HG03575 (cell line): ENCODE measurements around the gene EFNA2.

Source experiments
- ATAC-seq: cut with Tn5 transposase; IDR thresholded peaks from one replicate; pipeline ENCODE4 v1.9.1; 2021; ENCODE audit not compliant: unreplicated experiment, insufficient number of reproducible peaks, low FRiP score; ENCODE audit errors: extremely low read depth

The EFNA2 gene

DNA sequence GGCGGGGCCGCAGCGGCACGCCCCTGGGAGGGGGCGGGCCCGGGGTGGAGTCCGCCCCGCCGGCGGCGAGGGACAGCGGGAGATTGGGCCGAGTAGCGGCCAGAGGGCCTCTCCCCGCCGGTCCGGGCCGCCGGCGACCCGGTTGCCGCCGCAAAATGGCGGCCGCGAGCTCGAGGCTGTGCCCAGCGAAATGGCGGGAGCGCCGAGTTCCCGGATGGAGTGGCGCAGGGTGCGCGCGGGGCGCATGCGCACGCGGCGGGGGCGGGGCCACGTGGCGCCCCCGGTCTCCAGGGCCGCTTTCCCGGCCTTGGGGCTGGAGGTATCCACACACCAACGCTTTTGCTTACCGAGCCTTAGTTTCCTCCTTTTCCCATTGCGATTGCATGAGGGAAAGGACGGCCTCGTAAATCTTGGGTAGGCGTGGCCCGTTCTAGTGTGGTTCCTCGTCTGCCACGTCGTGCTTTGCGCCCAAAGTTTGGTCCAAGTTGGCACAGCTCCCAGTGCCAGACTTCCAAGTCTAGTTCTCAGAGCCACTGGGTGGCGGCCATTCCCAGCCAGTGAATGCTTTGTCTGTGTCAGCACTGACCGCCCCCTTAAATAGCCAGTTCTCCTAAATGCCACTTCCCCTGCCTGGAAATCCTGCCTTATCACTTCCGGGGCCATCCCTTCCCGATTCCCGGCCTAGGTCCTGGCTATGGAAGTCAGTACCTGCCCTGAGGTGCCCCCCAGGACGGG lies 16.0 kb upstream of the EFNA2 start:
- ATAC-seq: no peak

DNA sequence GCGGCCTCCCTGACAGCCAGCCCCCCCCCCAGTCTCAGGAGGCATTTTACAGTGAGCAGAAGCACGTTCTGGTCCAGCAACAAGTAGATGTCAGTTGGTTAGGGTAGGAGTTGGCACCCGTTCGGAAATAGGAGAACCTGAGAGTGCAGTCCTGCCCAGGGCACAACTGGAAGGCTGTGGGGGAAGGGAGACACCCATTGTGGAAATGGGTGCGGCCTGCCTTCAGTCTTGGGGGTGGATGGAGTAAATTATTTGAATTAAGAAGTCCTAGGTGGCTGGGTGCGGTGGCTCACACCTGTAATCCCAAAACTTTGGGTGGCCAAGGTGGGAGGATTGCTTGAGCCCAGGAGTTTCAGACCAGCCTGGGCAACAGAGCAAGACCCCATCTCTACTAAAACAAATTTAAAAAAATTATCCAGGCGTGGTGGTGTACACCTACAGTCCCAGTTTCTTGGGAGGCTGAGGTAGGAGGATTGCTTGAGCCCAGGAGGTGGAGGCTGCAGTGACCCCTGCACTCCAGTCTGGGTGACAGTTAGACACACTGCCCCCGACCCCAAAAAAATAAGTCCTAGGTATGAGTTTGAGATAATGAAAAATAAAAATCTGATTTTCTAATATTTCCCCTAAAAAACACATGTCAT lies 15.3 kb upstream of the EFNA2 start:
- no peak for ATAC-seq

DNA sequence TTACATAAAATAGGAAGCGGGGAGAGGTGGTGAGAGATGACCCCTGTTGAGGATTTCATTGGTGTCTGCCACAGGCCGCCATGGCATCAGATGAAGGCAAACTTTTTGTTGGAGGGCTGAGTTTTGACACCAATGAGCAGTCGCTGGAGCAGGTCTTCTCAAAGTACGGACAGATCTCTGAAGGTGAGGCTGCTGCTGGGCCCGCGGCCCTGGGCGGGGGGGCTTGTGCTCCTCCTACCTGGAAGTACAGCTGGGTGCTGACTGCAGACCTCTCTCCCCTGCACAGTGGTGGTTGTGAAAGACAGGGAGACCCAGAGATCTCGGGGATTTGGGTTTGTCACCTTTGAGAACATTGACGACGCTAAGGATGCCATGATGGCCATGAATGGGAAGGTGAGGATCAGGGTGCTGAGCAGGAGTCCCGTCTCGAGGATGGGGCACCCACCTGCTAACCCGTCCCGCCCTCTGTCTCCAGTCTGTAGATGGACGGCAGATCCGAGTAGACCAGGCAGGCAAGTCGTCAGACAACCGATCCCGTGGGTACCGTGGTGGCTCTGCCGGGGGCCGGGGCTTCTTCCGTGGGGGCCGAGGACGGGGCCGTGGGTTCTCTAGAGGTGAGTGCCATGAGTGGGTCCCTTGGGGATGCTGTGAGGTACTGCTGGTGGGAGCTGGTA lies 14.7 kb upstream of the EFNA2 start:
- ATAC-seq: no peak

DNA sequence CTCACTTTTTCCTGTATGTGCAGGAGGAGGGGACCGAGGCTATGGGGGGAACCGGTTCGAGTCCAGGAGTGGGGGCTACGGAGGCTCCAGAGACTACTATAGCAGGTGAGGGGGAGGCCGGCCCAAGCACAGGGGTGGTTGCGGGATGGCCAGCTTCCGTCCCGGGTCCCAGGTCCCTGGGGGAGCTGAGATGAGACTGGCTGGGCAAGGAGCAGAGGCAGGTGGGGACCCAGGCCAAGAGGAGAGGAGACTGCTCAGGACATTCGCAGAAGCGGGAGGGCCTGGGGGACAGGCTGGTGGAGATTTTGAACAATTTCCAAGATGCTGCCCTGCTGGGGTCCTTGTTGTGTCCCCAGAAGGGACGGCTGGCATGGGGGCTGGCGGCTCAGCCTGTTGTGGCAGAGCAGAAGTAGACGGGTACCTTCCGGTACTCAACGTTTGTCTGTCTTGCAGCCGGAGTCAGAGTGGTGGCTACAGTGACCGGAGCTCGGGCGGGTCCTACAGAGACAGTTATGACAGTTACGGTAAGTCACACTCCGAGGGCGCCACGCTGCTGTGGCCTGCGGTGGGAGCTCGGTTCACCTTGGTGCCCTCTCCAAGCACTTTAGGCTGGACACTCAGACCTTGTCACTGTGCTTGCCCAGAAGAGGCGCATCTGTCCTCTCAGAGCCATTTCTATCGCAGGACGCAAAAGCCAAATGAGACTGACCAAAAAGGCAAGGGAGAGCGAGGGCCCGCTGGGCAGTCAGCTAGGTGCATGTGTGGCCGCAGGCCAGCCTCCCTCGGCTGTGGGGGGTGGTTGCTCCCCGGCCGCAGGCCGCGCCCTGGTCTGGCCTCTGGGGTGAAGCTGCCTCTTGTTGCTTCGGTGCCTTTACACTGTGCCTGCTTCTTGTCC lies 13.9 kb upstream of the EFNA2 start:
- no peak for ATAC-seq

- ATAC-seq: no peak
Observed at GRCh38 chr19:1272423-1273262, 13.0 kb upstream of the EFNA2 start.

- no peak for ATAC-seq
Observed at GRCh38 chr19:1273263-1274041, 12.2 kb upstream of the EFNA2 start.

DNA sequence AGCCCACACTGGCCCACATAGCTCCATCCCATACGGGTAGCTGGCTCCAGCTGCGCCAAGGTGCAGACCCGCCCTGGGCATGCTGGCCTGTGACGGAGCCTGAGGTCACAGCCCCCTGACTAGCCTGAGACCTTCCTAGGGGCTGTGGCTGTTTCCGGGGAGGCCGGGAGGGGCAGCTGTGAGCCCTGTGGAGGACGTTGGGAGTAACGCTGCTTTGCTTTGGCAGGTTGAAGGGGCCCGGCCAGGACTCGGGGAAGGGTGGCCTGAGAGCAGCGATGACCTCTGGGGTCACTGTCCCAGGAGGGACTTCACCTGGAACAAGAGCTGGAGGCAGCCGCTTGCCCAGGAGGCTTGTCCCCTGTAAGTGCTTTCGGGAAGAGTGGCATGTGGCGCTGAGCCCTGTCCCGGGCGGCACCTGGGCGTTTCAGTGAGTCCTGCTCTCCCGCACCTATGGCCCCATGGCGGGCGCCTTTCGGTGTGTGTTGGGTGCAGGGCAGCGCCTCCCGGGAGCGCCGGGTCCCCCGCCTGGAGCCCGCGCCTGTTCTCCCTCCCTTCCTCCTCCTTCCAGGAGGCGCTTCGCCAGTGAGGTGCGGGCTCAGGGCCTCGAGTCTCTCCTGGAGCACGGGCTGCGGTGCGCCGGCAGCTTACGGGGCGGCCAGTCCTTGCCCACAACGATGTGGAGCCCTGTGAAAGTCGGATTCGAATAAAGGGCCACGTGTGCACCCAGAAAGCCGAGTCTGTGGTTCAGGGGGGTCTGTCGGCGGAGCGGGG lies 11.4 kb upstream of the EFNA2 start:
- ATAC-seq: no peak

GRCh38 chr19:1274852-1275259 lies 10.8 kb upstream of the EFNA2 start:
- no peak for ATAC-seq

DNA sequence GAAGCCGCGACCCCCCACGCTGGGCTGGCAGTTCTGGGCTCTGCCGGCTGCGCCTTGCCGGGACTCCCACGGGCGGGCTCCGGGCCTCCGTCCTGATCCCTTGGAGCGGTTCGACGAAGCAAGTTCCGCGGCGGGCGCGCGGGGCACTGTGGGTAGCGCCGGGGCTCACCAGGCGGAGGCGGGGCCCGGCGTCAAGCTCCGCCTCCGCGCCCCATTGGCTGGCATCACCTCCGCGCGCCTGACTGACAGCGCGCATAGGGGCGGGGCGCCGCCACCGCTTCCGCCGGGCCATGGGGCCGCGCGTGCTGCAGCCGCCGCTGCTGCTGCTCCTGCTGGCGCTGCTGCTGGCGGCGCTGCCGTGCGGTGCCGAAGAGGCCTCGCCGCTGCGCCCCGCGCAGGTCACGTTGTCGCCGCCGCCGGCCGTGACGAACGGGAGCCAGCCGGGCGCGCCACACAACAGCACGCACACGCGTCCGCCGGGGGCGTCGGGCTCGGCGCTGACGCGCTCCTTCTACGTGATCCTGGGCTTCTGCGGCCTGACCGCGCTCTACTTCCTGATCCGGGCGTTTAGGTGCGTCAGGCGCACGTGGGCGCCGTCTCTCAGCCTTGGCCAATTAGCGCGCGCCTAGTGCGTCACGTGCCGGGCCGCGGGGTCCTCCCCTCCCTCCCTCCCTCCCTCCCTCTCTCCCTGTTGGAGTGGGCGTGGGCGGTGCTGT lies 10.3 kb upstream of the EFNA2 start, which contains the start of gene FAM174C:
Gene FAM174C (plus strand): TSS at position 271 of the 716 bp plus-strand sequence. CDS start 20 bp downstream, at position 291.
- ATAC-seq: no peak

DNA sequence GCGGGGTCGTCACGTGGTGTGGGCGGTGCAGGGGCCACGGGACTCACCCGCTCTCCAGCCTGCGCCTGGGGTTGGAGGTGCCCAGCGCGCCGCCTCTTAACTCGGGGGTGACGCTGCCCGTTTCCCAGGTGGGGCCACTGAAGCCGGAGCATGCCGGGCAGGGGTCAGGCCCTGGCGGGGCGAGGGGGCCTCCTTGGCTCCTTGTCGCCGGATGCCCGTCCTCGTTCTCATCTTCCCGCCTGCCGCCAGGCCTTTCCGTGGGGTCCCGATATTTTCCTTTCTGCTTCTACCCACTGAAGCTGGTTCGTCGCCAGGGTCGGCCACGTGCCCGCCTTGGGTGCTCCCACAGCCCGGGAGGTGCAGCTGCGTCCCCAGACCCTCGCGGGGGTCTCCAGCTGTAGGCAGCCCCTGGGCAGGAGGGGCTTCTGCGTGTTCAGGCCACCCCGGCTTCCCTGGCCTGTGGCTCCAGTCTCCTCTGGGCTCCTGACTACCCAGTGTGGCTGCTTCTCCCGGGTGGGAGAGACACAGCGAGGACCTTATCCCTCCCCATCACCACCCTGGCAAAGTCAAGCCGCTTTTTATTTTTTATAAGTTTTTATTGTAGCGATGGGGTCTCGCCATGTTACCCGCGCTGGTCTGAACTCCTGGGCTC lies 9.6 kb upstream of the EFNA2 start:
- ATAC-seq: no peak

DNA sequence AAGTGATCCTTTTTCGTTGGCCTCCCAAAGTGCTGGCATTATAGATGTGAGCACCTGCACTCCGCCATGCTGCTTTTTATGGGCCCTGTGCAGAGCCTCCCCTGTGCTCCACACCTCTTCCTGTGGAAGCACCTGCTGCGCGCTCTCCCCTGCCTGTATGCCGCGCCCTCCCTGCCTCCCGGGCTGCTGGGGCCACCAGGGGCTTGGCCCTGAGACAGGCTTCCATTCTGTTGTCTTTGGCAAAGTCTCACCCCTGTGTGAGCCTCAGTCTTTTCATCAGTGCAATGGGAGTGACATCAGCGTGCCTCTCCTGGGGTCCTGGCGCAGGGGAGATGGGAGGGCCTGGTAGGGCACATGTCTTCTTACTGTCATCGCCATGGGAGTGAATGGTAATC lies 9.0 kb upstream of the EFNA2 start:
- ATAC-seq: no peak

- no peak for ATAC-seq
Observed at GRCh38 chr19:1277061-1277460, 8.6 kb upstream of the EFNA2 start.

GRCh38 chr19:1278074-1278473 lies 7.6 kb upstream of the EFNA2 start:
- no peak for ATAC-seq

- ATAC-seq: no peak
Observed at GRCh38 chr19:1278713-1279660, 6.7 kb upstream of the EFNA2 start.

DNA sequence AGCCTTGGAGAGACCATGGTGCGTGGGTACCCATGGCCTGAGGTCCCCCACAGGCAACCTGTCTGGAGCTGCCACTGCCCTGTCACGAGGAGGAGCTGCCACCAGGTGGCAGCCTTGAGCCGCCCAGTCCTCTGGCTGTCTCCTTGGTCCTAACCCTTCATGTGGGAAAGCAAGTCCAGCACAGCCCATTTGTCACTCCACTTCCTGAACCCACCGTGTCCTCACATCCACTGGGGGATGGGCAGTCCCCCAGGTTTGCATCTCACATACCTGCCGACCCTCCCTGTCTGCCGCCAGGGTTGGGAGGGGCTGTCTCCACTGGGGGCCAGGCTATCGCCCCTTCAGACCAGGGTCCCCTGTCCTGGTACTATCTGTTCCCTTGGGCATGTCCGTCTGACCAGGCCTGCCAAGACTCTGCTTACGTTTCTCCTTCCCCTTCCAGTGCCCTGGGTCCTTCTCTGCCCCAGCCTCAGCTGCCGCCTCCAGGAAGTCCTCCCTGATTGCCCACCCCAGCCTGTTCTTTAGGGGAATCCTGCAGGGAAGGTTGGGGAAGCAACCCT lies 5.8 kb upstream of the EFNA2 start:
- no peak for ATAC-seq
